ENCODE results near the gene THEMIS. TPM values are rescaled to one million over a fixed set of nuclear protein-coding genes. Genes with fewer than 3 reads are reported as not detected.

The THEMIS gene
- total and polyA plus RNA-seq, 11 donors = 0.01 to 2.3 (median 0.39) TPM; not detected in 6

GRCh38 chr6:127897484-127897883 lies 3.4 kb downstream of the THEMIS start:
- intact Hi-C loops (cut with DNase I) = no loop called here
- no peak for ATAC-seq
- Histone ChIP-seq H3K4me1 (no peaks in the 10 kb centered on the region), H3K27ac (no peak overlapping the region), H3K9me3 (no peaks in the 10 kb centered on the region), H3K4me3 (peak overlapping the region in 1 of 12 donors; percentile 18), H3K36me3 (no peaks in the 10 kb centered on the region), H3K27me3 (no peaks in the 10 kb centered on the region)
- DNase-seq = no peak
- TF ChIP-seq CTCF (IDR thresholded peaks at IDR 0.05) = no peak
- no peak for TF ChIP-seq POLR2A (IDR thresholded peaks at IDR 0.05)
- 71 to 85% (median 77%) methylated on average over 2 of the region's 2 CpGs for WGBS, 4 donors

GRCh38 chr6:127894051-127894450 lies 6.8 kb downstream of the THEMIS start:
- no peak for TF ChIP-seq CTCF (IDR thresholded peaks at IDR 0.05)
- TF ChIP-seq POLR2A (IDR thresholded peaks at IDR 0.05) = no peak
- ATAC-seq (no peak), DNase-seq (no peak)
- no peak overlapping the region for H3K4me3 ChIP-seq
- intact Hi-C loops (cut with DNase I) = no loop called here
- no peaks in the 10 kb centered on the region for H3K9me3 ChIP-seq
- no peaks in the 10 kb centered on the region for H3K27me3 ChIP-seq
- no peaks in the 10 kb centered on the region for H3K36me3 ChIP-seq
- no peak overlapping the region for H3K27ac ChIP-seq
- 55 to 64% (median 59%) methylated on average over 1 of the region's 1 CpG for WGBS, 4 donors
- H3K4me1 ChIP-seq = no peaks in the 10 kb centered on the region

GRCh38 chr6:127893541-127893940 lies 7.3 kb downstream of the THEMIS start:
- 78 to 83% (median 80%) methylated on average over 6 of the region's 6 CpGs for WGBS, 4 donors
- DNase-seq = no peak

GRCh38 chr6:127891731-127892326 lies 9.0 kb downstream of the THEMIS start:
- Histone ChIP-seq H3K27ac (no peak overlapping the region), H3K27me3 (no peaks in the 10 kb centered on the region), H3K36me3 (no peaks in the 10 kb centered on the region), H3K4me3 (no peak overlapping the region), H3K4me1 (no peaks in the 10 kb centered on the region), H3K9me3 (no peaks in the 10 kb centered on the region)
- intact Hi-C loops (cut with DNase I) = no loop called here
- no peak for ATAC-seq
- WGBS, 4 donors = 84 to 90% (median 87%) methylated on average over 3 of the region's 3 CpGs
- DNase-seq = no peak
- TF ChIP-seq CTCF (IDR thresholded peaks at IDR 0.05) (no peak), POLR2A (IDR thresholded peaks at IDR 0.05) (no peak)

More at GRCh38 chr6:127893541-127893940, 7.3 kb downstream of the THEMIS start:
- Histone ChIP-seq H3K27me3 (no peaks in the 10 kb centered on the region), H3K27ac (no peak overlapping the region), H3K36me3 (no peaks in the 10 kb centered on the region), H3K9me3 (no peaks in the 10 kb centered on the region), H3K4me1 (no peaks in the 10 kb centered on the region), H3K4me3 (no peak overlapping the region)
- TF ChIP-seq CTCF (IDR thresholded peaks at IDR 0.05) (no peak), POLR2A (IDR thresholded peaks at IDR 0.05) (no peak)
- intact Hi-C loops (cut with DNase I) = no loop called here
- ATAC-seq = no peak

Data from heart left ventricle (tissue), 16 donors.